GM12891 (cell line): ENCODE results near the gene CDHR3.

Source experiments
- DNase-seq: peaks from one replicate; pipeline ENCODE4 v3.0.0; 2011; ENCODE audit warnings: low spot score; ENCODE audit not compliant: insufficient read length
- FAIRE-seq: peaks from 2 replicates; lab custom pipeline; 2011; peaks lifted over from hg19 to GRCh38; lab: Jason Lieb, UNC
- PAX5 ChIP-seq: IDR thresholded peaks from 2 replicates; pipeline ENCODE4 v1.6.1; 2011; ENCODE audit warnings: low read length, moderate library complexity, mild to moderate bottlenecking; ENCODE audit not compliant: insufficient read depth, severe bottlenecking
- POLR2A ChIP-seq: IDR thresholded peaks from 2 replicates; pipeline ENCODE4 v1.6.1; 2011; ENCODE audit warnings: low read depth, low read length, control low read depth
- POLR2AphosphoS5 ChIP-seq: IDR thresholded peaks from 2 replicates; pipeline ENCODE4 v1.6.1; 2011; ENCODE audit warnings: low read depth, low read length, control low read depth
- POU2F2 ChIP-seq: IDR thresholded peaks from 2 replicates; pipeline ENCODE4 v1.6.1; 2011; ENCODE audit warnings: low read depth, mild to moderate bottlenecking, control low read depth, low read length, moderate library complexity
- SPI1 ChIP-seq: IDR thresholded peaks from 2 replicates; pipeline ENCODE4 v1.6.1; 2011; ENCODE audit warnings: low read depth, low read length, control low read depth
- TAF1 ChIP-seq: IDR thresholded peaks from 2 replicates; pipeline ENCODE4 v1.6.1; 2011; ENCODE audit warnings: low read depth, low read length, control low read depth

Gene CDHR3

GRCh38 chr7:106062521-106062931 lies 99.5 kb downstream of the CDHR3 start:
- no peak for FAIRE-seq
- TF ChIP-seq POU2F2, result no peak
- TF ChIP-seq POLR2AphosphoS5, result no peak
- TF ChIP-seq SPI1, result no peak
- no peak for TF ChIP-seq TAF1
- TF ChIP-seq POLR2A, result no peak
- no peak for TF ChIP-seq PAX5
- DNase-seq, result no peak

- FAIRE-seq (no peak), DNase-seq (no peak)
- TF ChIP-seq TAF1 (no peak), PAX5 (no peak), POLR2A (no peak), POU2F2 (no peak)
Observed at GRCh38 chr7:106063024-106063423, 100.0 kb downstream of the CDHR3 start.

GRCh38 chr7:106063692-106064091 lies 100.6 kb downstream of the CDHR3 start:
- FAIRE-seq, result no peak
- no peak for DNase-seq
- TF ChIP-seq POLR2A, result no peak
- no peak for TF ChIP-seq SPI1
- TF ChIP-seq POU2F2, result no peak
- no peak for TF ChIP-seq TAF1
- TF ChIP-seq PAX5, result no peak
- TF ChIP-seq POLR2AphosphoS5, result no peak

GRCh38 chr7:106064316-106064715 lies 101.3 kb downstream of the CDHR3 start:
- TF ChIP-seq SPI1 (no peak), POLR2AphosphoS5 (no peak), PAX5 (no peak), POU2F2 (no peak), POLR2A (no peak), TAF1 (no peak)
- FAIRE-seq (no peak), DNase-seq (no peak)

GRCh38 chr7:106064771-106065574 lies 101.9 kb downstream of the CDHR3 start:
- DNase-seq (no peak), FAIRE-seq (no peak)
- TF ChIP-seq POLR2A, result no peak
- no peak for TF ChIP-seq POU2F2
- TF ChIP-seq TAF1, result no peak
- TF ChIP-seq POLR2AphosphoS5, result no peak
- TF ChIP-seq PAX5, result no peak
- TF ChIP-seq SPI1, result no peak

- FAIRE-seq, result no peak
- TF ChIP-seq POU2F2 (no peak), PAX5 (no peak), TAF1 (no peak), POLR2AphosphoS5 (no peak), POLR2A (no peak), SPI1 (no peak)
Observed at GRCh38 chr7:106065575-106066500, 102.8 kb downstream of the CDHR3 start.

DNA sequence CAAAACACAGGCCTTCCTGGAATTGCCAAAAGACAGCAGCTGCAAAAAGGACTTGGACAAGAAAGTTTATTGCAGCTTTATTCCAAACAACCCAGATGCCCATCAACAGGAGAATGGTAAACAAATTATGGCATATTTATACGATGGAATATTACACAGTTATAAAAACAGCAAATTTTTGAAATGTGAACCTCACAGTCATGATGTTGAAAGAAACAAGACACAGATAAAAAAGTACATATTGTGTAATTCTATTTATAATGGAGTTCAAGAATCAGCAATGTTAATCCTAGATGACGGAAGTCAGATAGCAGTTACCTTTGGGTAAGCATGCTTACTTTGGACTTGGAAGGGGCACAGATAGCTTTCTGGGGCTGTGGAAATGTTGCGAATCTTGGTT lies 104.6 kb downstream of the CDHR3 start:
- DNase-seq, result no peak

More at GRCh38 chr7:106065575-106066500, 102.8 kb downstream of the CDHR3 start:
- DNase-seq, result no peak

DNA sequence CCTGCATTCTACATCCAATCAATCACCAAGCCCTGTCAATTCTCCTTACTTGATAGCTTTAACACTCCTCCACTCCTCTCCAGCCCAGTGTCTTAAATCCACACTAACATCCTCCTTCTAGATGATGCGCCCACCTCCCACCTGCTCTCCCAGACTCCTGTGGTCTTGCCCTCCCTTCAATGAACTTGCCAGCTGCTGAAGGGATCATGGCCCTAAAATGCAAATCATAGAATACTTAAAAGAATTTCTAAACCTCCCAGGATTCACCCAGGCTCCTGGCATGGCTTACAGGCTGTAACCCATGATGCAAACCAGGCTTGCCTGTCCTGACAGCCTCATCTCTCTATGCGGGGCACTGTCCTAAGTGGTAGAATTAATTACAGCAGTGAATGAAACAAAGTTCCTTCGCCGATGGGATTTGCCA lies 105.5 kb downstream of the CDHR3 start:
- no peak for TF ChIP-seq POU2F2
- no peak for TF ChIP-seq TAF1
- TF ChIP-seq SPI1, result no peak
- no peak for TF ChIP-seq POLR2AphosphoS5
- TF ChIP-seq PAX5, result no peak
- no peak for TF ChIP-seq POLR2A
- DNase-seq (no peak), FAIRE-seq (no peak)

More for the DNA sequence above, 104.6 kb downstream of the CDHR3 start:
- FAIRE-seq, result no peak
- TF ChIP-seq POLR2AphosphoS5 (no peak), PAX5 (no peak), SPI1 (no peak), TAF1 (no peak), POU2F2 (no peak), POLR2A (no peak)

GRCh38 chr7:106068986-106069385 lies 105.9 kb downstream of the CDHR3 start:
- TF ChIP-seq PAX5 (no peak), POLR2A (no peak), TAF1 (no peak), POU2F2 (no peak), POLR2AphosphoS5 (no peak)
- DNase-seq (no peak), FAIRE-seq (no peak)
